ENCODE results near the gene PLA2G3. TPM values are rescaled to one million over a fixed set of nuclear protein-coding genes. Genes with fewer than 3 reads are reported as not detected.
A peak's percentile ranks its signal among the peaks of the same experiment; 100 is the strongest.

Gene PLA2G3
- total RNA-seq (not detected), polyA plus RNA-seq (not detected)

DNA sequence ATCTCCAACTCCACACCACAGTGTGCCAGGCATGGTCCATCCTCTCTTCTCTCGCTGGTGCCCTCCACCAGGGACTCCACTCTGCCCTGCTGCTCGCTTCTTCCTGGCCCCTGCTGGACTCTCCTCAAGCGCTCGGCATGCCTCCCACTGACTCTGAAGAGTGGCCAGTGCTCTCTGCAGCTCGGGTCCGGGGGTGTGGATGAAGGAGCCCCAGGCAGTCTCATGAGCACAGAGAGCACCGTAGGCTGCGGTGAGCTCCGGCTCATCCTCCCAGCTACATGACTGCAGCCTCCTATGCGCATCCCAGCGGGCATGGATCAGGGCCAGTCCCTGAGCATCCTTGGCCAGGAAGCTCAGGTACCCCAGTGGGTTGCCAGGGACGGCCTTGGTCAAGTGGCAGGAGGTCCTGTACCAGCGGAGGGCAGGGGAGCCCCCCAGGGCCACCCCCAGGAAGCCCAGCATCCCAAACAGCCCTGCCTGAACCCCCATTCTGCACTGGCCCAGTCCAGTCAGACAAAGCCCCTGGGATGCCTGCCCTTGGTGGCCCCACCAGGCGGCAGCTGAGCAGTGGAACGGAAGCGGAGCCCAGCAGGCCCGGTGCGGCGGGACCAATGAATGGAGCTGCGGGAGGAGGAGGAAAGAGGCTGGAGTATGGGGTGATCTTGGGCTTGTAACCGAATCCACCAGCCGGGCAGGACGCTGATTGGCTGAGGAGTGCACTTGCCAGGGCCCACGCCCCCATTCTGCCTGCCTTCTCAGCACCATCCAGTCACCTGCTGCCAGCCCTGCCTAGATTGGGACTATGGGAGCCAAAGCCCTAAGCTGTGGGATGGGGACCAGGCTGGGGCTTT, at the start of gene PLA2G3:
TSS of gene PLA2G3 (minus strand) at position 643 of the 851 bp plus-strand sequence. CDS start at position 489, 154 bp downstream.
- no peaks in the 10 kb centered on the region for H3K36me3 ChIP-seq (ENCODE audit: insufficient read depth, low read length)
- Mint-ChIP-seq H3K36me3 (no peaks in the 10 kb centered on the region), H3K9me3 (peaks cover 0 to 3% (median 0%) of the 10 kb centered on the region in 8 donors), H3K27me3 (peaks cover 0 to 4% of the 10 kb centered on the region in 2 donors), H3K27ac (peak within 1 kb of the TSS in 1 of 7 donors; percentile 47), H3K4me3 (no peak within 1 kb of the TSS), H3K4me1 (no peaks in the 10 kb centered on the region)
- POLR2A ChIA-PET (ENCODE audit: partially characterized antibody) = no interaction called here
- CTCF ChIA-PET (ENCODE audit: partially characterized antibody) = no interaction called here
- no peaks in the 10 kb centered on the region for H3K27me3 ChIP-seq (ENCODE audit: insufficient read depth, low read length)
- intact Hi-C loops (cut with micrococcal nuclease) = no loop called here
- no peak for DNase-seq
- H3K4me3 ChIP-seq (ENCODE audit: low read length in 2 of 2) = no peak within 1 kb of the TSS
- no peak within 1 kb of the TSS for H3K27ac ChIP-seq (ENCODE audit: low read depth, low read length)
- no peaks in the 10 kb centered on the region for H3K4me1 ChIP-seq (ENCODE audit: insufficient read depth, low read length)
- no peaks in the 10 kb centered on the region for H3K9me3 ChIP-seq (ENCODE audit: control insufficient read depth in 1 of 2, low read length in 2 of 2)

DNA sequence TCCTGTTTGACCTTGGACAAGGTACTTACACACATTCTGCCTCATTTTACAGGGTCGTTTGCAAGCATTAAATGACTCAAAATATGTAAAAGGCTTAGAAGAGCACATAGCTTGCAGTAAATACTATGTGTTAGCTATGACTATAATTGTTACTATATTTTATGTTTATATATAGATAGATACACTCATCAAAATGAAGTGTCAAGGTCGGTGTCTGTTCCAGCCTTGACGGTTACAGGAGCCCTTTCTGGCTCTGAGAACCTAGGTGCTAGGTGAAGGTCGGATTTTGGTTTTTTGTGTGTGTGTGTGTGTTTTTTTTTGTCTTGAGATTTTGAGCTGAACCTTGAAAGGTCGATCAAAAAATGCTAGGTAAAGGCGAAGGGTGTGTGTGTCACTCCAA, 47.3 kb upstream of the PLA2G3 start:
- Histone ChIP-seq H3K27ac (ENCODE audit: low read depth, low read length) (no peak overlapping the region), H3K9me3 (ENCODE audit: control insufficient read depth in 1 of 2, low read length in 2 of 2) (no peaks in the 10 kb centered on the region), H3K36me3 (ENCODE audit: insufficient read depth, low read length) (peaks cover 11% of the 10 kb centered on the region), H3K4me1 (ENCODE audit: insufficient read depth, low read length) (no peaks in the 10 kb centered on the region), H3K27me3 (ENCODE audit: insufficient read depth, low read length) (no peaks in the 10 kb centered on the region), H3K4me3 (ENCODE audit: low read length in 2 of 2) (no peak overlapping the region)
- Mint-ChIP-seq H3K4me3 (no peak overlapping the region), H3K27me3 (no peaks in the 10 kb centered on the region), H3K4me1 (peaks cover 0 to 9% (median 5%) of the 10 kb centered on the region in 4 donors), H3K36me3 (peaks cover 23 to 34% of the 10 kb centered on the region in 2 donors), H3K27ac (peak overlapping the region in 3 of 7 donors; percentile 48 to 89 (median 50)), H3K9me3 (no peaks in the 10 kb centered on the region)
- intact Hi-C loops (cut with micrococcal nuclease) = no loop called here
- CTCF ChIA-PET (ENCODE audit: partially characterized antibody) = interaction anchor here (1.1 to 1.2 kb wide), 2 partner anchors 14 to 84 kb away, joined by 3 read pairs; no protein-coding TSS in a partner anchor
- DNase-seq = no peak
- POLR2A ChIA-PET (ENCODE audit: partially characterized antibody) = no interaction called here

DNA sequence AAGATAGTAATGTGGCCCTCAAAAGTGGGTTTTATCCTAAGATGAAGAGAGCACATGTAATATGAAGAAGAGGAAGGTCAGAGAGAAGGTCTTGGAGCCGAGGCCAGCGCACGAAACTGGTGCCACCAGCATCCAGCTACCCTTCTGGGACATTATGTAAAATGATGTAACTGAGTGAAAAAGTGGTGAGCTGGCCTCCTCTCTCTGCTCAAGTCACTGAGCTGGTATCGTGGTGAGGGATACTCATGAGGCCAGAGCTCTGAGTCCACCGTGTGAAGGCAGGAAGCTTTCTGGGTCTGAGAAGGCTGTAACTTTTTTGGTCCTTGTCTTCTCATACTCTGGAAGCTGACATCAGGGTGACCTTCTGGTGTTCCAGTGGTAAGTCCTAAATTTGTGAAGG, 44.7 kb upstream of the PLA2G3 start:
- no peaks in the 10 kb centered on the region for H3K4me1 ChIP-seq (ENCODE audit: insufficient read depth, low read length)
- ChIA-PET POLR2A (ENCODE audit: partially characterized antibody) (interaction anchor here (0.6 kb wide), 1 partner anchor 107 kb away, joined by 5 read pairs; the partner anchor contains the start of gene PIK3IP1), CTCF (ENCODE audit: partially characterized antibody) (interaction anchor here (1.1 kb wide), 1 partner anchor 27 kb away, joined by 3 read pairs; the partner anchor contains the start of gene LIMK2)
- Mint-ChIP-seq H3K27me3 (no peaks in the 10 kb centered on the region), H3K4me1 (peaks cover 0 to 9% (median 4%) of the 10 kb centered on the region in 4 donors), H3K36me3 (peaks cover 24 to 28% of the 10 kb centered on the region in 2 donors), H3K9me3 (peaks cover 0 to 5% (median 0%) of the 10 kb centered on the region in 8 donors), H3K4me3 (no peak overlapping the region), H3K27ac (peak overlapping the region in 1 of 7 donors; percentile 37)
- peaks cover 9% of the 10 kb centered on the region for H3K36me3 ChIP-seq (ENCODE audit: insufficient read depth, low read length)
- no peak for DNase-seq
- H3K4me3 ChIP-seq (ENCODE audit: low read length in 2 of 2) = no peak overlapping the region
- no peak overlapping the region for H3K27ac ChIP-seq (ENCODE audit: low read depth, low read length)
- intact Hi-C loops (cut with micrococcal nuclease) = no loop called here
- H3K27me3 ChIP-seq (ENCODE audit: insufficient read depth, low read length) = no peaks in the 10 kb centered on the region
- no peaks in the 10 kb centered on the region for H3K9me3 ChIP-seq (ENCODE audit: control insufficient read depth in 1 of 2, low read length in 2 of 2)

GRCh38 chr22:31184015-31184414, 43.7 kb upstream of the PLA2G3 start:
- intact Hi-C loops (cut with micrococcal nuclease) = no loop called here
- ChIA-PET CTCF (ENCODE audit: partially characterized antibody) (no interaction called here), POLR2A (ENCODE audit: partially characterized antibody) (no interaction called here)
- H3K9me3 Mint-ChIP-seq = peaks cover 0 to 5% (median 0%) of the 10 kb centered on the region in 8 donors
- DNase-seq = no peak
- Histone ChIP-seq H3K4me3 (ENCODE audit: low read length in 2 of 2) (no peak overlapping the region), H3K27me3 (ENCODE audit: insufficient read depth, low read length) (no peaks in the 10 kb centered on the region), H3K36me3 (ENCODE audit: insufficient read depth, low read length) (peaks cover 15% of the 10 kb centered on the region), H3K27ac (ENCODE audit: low read depth, low read length) (no peak overlapping the region), H3K4me1 (ENCODE audit: insufficient read depth, low read length) (no peaks in the 10 kb centered on the region), H3K9me3 (ENCODE audit: control insufficient read depth in 1 of 2, low read length in 2 of 2) (no peaks in the 10 kb centered on the region)
- no peak overlapping the region for H3K27ac Mint-ChIP-seq
- no peaks in the 10 kb centered on the region for H3K27me3 Mint-ChIP-seq
- H3K4me1 Mint-ChIP-seq = peaks cover 4 to 15% (median 9%) of the 10 kb centered on the region in 4 donors
- peaks cover 27 to 28% of the 10 kb centered on the region in 2 donors for H3K36me3 Mint-ChIP-seq
- H3K4me3 Mint-ChIP-seq = no peak overlapping the region

- Histone ChIP-seq H3K36me3 (ENCODE audit: insufficient read depth, low read length) (peaks cover 11% of the 10 kb centered on the region), H3K27me3 (ENCODE audit: insufficient read depth, low read length) (no peaks in the 10 kb centered on the region), H3K27ac (ENCODE audit: low read depth, low read length) (no peak overlapping the region), H3K9me3 (ENCODE audit: control insufficient read depth in 1 of 2, low read length in 2 of 2) (no peaks in the 10 kb centered on the region), H3K4me1 (ENCODE audit: insufficient read depth, low read length) (no peaks in the 10 kb centered on the region), H3K4me3 (ENCODE audit: low read length in 2 of 2) (no peak overlapping the region)
- no peaks in the 10 kb centered on the region for H3K27me3 Mint-ChIP-seq
- ChIA-PET POLR2A (ENCODE audit: partially characterized antibody) (no interaction called here), CTCF (ENCODE audit: partially characterized antibody) (interaction anchor here (0.9 kb wide), 1 partner anchor 486 kb away, joined by 3 read pairs; no protein-coding TSS in a partner anchor)
- peaks cover 8 to 30% (median 19%) of the 10 kb centered on the region in 4 donors for H3K4me1 Mint-ChIP-seq
- H3K27ac Mint-ChIP-seq = peak overlapping the region in 1 of 7 donors; percentile 42
- peaks cover 34 to 35% of the 10 kb centered on the region in 2 donors for H3K36me3 Mint-ChIP-seq
- H3K4me3 Mint-ChIP-seq = no peak overlapping the region
- DNase-seq = no peak
- peaks cover 0 to 5% (median 0%) of the 10 kb centered on the region in 8 donors for H3K9me3 Mint-ChIP-seq
- intact Hi-C loops (cut with micrococcal nuclease) = no loop called here
These were observed 39.0 kb upstream of the PLA2G3 start for GRCh38 chr22:31179345-31179744.

DNA sequence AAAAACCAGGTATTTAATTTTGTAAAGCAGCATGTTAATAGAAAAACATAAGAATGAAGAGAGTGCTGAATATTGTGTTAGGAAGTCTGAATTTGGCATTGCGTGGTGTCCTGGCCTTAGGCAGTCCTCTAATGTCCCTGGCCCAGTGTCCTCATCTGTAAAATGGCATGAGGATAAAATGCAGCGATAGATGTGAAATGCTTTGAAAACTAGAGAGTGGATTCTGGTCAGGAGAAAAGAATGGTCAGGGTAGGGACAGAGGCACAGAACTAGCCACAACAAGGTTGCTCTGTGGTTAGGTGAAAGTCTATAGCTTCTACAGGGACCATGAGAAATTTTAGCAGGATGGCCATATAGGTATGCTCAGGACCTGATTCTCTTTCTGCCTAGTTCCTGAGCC, 38.6 kb upstream of the PLA2G3 start:
- H3K27me3 Mint-ChIP-seq = no peaks in the 10 kb centered on the region

DNA sequence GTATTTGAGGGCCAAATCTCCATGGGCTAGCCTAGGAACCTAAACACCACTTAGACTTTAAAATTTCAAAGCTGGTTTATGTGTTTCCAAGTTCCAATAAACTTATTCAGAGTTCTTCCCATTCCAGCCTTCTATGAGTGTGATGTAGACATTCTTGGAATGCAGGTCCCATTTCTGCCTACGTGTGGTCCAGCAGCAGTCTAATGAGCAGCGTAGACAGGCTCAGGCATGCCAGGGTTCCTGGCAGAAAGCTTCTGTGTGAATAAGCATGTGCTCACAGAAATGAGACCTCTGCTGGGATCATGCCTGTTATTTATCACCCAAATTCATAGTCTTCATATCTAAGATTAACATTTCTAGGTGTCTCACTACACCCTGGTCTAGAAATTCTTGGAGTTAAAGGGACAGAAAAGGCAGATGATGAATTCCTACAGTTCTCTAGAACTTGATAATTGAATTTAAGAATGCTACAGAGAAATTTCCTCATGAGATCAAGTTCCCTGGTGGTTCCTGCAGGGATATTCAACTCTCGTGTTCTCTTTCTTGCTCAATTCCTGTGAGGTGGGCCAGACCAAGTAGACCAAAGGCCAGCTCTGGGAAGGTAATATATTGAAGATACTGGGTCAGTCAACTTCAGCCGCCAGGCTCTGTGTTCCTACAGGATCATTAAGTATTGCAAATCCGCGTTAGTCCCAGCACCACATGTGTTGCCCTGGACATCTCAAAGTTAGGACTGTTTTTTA, 37.3 kb upstream of the PLA2G3 start:
- intact Hi-C loops (cut with micrococcal nuclease) = no loop called here
- no peak overlapping the region for H3K4me3 Mint-ChIP-seq
- CTCF ChIA-PET (ENCODE audit: partially characterized antibody) = no interaction called here

More for the DNA sequence above, 38.6 kb upstream of the PLA2G3 start:
- Mint-ChIP-seq H3K4me1 (peaks cover 9 to 32% (median 20%) of the 10 kb centered on the region in 4 donors), H3K27ac (peak overlapping the region in 1 of 7 donors; percentile 37), H3K36me3 (peaks cover 35 to 36% of the 10 kb centered on the region in 2 donors), H3K9me3 (peaks cover 0 to 5% (median 0%) of the 10 kb centered on the region in 8 donors), H3K4me3 (no peak overlapping the region)
- intact Hi-C loops (cut with micrococcal nuclease) = no loop called here
- DNase-seq = no peak
- ChIA-PET POLR2A (ENCODE audit: partially characterized antibody) (no interaction called here), CTCF (ENCODE audit: partially characterized antibody) (interaction anchor here (0.9 kb wide), 1 partner anchor 486 kb away, joined by 3 read pairs; no protein-coding TSS in a partner anchor)
- no peaks in the 10 kb centered on the region for H3K4me1 ChIP-seq (ENCODE audit: insufficient read depth, low read length)
- no peak overlapping the region for H3K27ac ChIP-seq (ENCODE audit: low read depth, low read length)
- H3K9me3 ChIP-seq (ENCODE audit: control insufficient read depth in 1 of 2, low read length in 2 of 2) = no peaks in the 10 kb centered on the region
- H3K36me3 ChIP-seq (ENCODE audit: insufficient read depth, low read length) = peaks cover 11% of the 10 kb centered on the region
- H3K27me3 ChIP-seq (ENCODE audit: insufficient read depth, low read length) = no peaks in the 10 kb centered on the region
- H3K4me3 ChIP-seq (ENCODE audit: low read length in 2 of 2) = no peak overlapping the region

More for the DNA sequence above, 37.3 kb upstream of the PLA2G3 start:
- Histone ChIP-seq H3K27me3 (ENCODE audit: insufficient read depth, low read length) (no peaks in the 10 kb centered on the region), H3K9me3 (ENCODE audit: control insufficient read depth in 1 of 2, low read length in 2 of 2) (no peaks in the 10 kb centered on the region), H3K4me1 (ENCODE audit: insufficient read depth, low read length) (no peaks in the 10 kb centered on the region), H3K36me3 (ENCODE audit: insufficient read depth, low read length) (peaks cover 11% of the 10 kb centered on the region), H3K27ac (ENCODE audit: low read depth, low read length) (no peak overlapping the region), H3K4me3 (ENCODE audit: low read length in 2 of 2) (no peak overlapping the region)
- H3K4me1 Mint-ChIP-seq = peaks cover 14 to 44% (median 30%) of the 10 kb centered on the region in 4 donors
- H3K27me3 Mint-ChIP-seq = no peaks in the 10 kb centered on the region
- POLR2A ChIA-PET (ENCODE audit: partially characterized antibody) = no interaction called here
- peaks cover 35 to 45% of the 10 kb centered on the region in 2 donors for H3K36me3 Mint-ChIP-seq
- H3K27ac Mint-ChIP-seq = peak overlapping the region in 3 of 7 donors; percentile 10 to 32 (median 21)
- no peak for DNase-seq
- H3K9me3 Mint-ChIP-seq = peaks cover 0 to 5% (median 0%) of the 10 kb centered on the region in 8 donors

Data from CD4-positive, alpha-beta memory T cell (primary cell).